Measurements from ENCODE around the gene MYZAP.

DNA sequence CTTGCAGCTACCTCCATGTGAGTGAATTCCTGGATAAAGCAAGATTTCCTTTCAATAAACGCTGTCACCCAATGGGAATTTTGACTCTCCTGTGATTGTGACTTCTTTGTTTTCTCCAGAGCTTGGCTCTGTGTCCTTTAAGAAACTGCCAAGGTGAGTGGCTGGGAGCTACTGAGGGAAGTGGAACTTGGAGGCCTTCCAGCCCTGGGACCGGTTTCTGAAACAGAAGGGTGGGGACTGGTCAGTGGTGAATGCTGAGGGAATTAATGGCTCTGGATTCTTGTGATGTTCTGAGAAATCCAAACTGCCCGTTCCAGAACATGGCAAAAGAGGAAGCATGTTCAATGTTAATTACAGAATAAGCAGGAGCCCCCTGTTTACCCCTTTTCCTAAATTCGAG lies 41.1 kb upstream of the MYZAP start:
- TF ChIP-seq, protein P1, sequence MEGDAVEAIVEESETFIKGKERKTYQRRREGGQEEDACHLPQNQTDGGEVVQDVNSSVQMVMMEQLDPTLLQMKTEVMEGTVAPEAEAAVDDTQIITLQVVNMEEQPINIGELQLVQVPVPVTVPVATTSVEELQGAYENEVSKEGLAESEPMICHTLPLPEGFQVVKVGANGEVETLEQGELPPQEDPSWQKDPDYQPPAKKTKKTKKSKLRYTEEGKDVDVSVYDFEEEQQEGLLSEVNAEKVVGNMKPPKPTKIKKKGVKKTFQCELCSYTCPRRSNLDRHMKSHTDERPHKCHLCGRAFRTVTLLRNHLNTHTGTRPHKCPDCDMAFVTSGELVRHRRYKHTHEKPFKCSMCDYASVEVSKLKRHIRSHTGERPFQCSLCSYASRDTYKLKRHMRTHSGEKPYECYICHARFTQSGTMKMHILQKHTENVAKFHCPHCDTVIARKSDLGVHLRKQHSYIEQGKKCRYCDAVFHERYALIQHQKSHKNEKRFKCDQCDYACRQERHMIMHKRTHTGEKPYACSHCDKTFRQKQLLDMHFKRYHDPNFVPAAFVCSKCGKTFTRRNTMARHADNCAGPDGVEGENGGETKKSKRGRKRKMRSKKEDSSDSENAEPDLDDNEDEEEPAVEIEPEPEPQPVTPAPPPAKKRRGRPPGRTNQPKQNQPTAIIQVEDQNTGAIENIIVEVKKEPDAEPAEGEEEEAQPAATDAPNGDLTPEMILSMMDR (conservative IDR thresholded peaks at IDR 0.05; ENCODE audit: low read depth, low read length) = no peak
- TF ChIP-seq POLR2A (IDR thresholded peaks at IDR 0.05; ENCODE audit: low read depth, low read length) = no peak
- TF ChIP-seq RFX5 (IDR thresholded peaks at IDR 0.05; ENCODE audit: low read depth, low read length) = no peak
